Endometrial microvascular endothelial cells (primary cell): Measurements from ENCODE around the gene ABCD3. TPM values are rescaled to one million over a fixed set of nuclear protein-coding genes. Genes with fewer than 3 reads are reported as not detected.
"Not testable (repeated sequence)": the region's sequence is repeated elsewhere in the genome, so short reads cannot be mapped to it uniquely, and the experiment has no call there.

Source experiments
- in situ Hi-C: cut with HindIII; loops from 2 replicates; pipeline ENCODE4 v1.10.0; 2017; ENCODE audit warnings: low sequenced_read_pairs, low pct_unique_long_range_greater_than_20kb; ENCODE audit errors: inconsistent ontology term
- total RNA-seq: library from RNA; depleted of rRNA; stranded (reverse); fragments of >200 nt; gene quantifications from one replicate; pipeline ENCODE4 v1.2.3, GENCODE V29; 2015; ENCODE audit errors: inconsistent ontology term

ABCD3 gene
- total RNA-seq, 1 donor from 2014 or later = 35.1 TPM

- in situ Hi-C loops = no loop called here
Measured at GRCh38 chr1:94560333-94560732, 142.1 kb downstream of the ABCD3 start.

DNA sequence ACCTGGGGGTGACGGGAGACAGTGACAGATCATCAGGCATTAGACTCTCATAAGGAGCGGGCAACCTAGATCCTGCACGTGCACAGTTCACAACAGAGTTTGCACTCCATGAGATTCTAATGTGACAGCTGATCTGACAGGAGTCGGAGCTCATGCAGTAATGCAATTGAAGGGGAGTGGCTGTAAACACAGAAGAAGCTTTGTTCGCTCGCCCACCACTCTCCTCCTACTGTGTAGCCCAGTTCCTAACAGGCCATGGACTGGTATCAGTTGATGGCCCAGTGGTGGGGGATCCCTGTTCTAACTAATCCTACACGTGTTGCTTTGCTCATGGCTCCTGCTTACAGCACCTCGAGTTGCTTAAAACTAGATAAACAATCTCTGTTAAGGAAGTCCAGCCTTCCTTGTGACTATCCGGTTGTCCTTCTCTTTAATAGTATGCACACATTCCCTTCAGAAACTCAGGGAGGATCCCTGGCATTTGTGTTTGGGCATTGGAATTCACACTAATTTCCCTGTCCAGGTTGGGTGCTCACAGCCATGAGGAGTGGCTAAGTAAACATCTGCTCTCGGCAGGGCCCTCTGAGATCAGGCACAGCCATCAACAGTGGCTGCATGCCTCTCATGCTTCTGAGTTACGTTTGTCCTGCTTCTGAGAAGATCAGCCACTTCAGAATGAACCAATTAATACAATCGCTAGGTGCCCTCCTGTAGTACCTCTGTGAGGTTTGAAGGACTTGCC is 144.5 kb downstream of the ABCD3 start:
- in situ Hi-C loops = no loop called here

- in situ Hi-C loops = no loop called here
Measured at GRCh38 chr1:94565901-94566300, 147.7 kb downstream of the ABCD3 start.

DNA sequence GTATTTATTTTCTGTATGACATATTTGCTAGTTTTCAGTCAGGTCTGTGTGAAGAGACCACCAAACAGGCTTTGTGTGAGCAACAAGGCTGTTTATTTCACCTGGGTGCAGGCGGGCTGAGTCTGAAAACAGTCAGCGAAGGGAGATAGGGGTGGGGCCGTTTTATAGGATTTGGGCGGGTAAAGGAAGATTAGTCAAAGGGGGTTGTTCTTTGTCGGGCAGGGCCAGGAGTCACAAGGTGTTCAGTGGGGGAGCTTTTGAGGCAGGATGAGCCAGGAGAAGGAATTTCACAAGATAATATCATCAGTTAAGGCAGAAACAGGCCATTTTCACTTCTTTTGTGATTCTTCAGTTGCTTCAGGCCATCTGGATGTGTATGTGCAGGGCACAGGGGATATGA is 148.2 kb downstream of the ABCD3 start:
- in situ Hi-C loops = not testable (repeated sequence)

DNA sequence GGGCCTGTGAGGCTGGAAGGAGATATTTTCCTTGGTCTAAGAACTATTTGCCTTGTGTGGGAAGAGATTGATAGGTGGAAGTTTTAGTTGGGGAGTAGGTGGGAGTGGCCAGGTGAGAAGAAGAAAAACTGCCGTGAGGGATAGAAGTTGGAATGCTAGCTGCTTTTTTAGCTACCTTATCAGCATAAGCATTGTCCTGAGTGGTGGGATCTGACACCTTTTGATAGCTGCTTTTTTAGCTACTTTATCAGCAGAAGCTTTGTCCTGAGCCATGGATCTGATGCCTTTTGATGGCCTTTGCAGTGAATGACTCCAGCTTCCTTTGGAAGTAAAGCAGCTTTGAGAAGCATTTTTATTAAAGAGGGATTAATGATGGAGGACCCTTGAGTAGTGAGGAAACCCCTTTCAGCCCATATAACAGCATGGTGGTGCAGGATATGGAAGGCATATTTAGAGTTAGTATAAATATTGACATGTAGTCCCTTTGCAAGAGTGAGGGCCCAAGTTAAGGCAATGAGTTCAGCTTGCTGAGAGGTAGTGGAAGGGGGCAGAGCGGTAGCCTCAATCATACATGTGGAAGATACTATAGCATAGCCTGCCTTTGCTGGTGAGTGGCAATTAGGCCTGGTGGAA is 149.9 kb downstream of the ABCD3 start:
- in situ Hi-C loops = not testable (repeated sequence)

Other genes starting within 250 kb of the ABCD3 start
- gene ARHGAP29, start 180.8 kb upstream of the ABCD3 start, total RNA-seq = 139 TPM
- gene F3, start 123.4 kb downstream of the ABCD3 start, total RNA-seq = 0.56 TPM